GM19372 (cell line): ENCODE data around the gene CDK5.
"Not testable (repeated sequence)": the region's sequence is repeated elsewhere in the genome, so short reads cannot be mapped to it uniquely, and the experiment has no call there.

Experiments used
- ATAC-seq: cut with Tn5 transposase; IDR thresholded peaks from one replicate; pipeline ENCODE4 v1.9.1; 2021; ENCODE audit warnings: mild to moderate bottlenecking, low read depth, moderate library complexity; ENCODE audit not compliant: unreplicated experiment

CDK5 gene

DNA sequence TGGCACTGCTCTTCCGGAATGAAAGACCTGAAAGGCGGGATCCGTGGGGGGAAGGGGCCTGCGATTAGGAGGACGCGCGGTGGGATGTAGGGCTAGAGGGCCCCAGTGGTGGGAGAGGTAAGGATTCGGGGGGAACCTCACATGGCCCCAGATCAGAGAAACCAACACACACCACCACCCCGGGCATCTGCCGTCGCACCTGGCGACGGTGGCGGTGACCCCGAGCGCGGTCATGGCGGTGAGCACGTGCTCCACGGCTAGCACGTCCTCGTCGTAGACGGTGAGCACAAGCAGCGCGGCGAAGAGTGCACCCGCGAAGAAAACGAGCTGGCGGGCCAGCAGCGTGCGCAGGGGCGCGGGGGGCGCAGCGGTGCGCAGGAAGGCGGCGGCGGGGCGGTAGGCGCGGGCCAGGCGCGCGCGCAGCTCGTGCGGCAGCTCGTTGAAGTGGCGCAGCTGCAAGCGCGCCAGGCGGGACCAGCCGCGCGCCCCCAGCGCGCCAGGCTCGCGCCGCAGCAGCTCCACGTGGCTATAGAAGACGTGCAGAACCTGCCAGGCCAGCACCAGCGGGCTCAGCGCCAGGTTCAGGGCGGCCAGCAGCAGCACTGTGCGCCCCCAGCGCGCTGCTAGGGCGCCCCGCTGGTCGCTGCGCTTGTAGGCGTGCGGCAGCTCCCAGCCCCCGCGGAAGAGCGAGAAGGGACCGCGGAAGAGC, 39.1 kb downstream of the CDK5 start:
- no peak for ATAC-seq

- peak; percentile 60 for ATAC-seq
Measured at GRCh38 chr7:151017953-151018420, 39.7 kb downstream of the CDK5 start.

DNA sequence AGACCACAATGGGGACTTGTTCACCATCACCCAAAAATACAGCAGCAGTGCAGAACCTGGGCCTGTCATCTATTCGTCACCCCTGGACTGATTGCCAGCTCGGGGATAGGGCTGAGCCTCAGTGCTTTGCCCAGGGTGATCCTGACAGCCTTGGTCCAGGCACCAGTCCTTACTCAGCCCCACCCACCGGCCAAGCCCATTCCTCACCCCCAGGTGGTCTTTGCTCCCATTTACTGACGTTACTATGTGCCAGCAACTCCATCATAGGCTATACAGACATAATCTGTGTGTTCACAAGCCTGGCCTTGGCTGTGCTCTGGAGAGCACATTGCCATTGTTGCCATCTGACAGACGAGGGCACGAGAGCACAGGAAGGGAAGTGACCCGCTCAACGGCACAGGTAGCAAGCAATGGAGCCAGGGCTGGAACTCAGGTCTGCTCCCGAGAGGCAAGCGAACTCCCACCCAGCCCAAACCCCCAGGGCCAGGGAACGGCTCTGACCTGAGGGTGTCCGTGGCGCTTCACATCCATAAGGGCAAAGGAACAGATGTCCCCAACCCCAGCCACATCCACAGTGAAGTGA, 40.2 kb downstream of the CDK5 start:
- no peak for ATAC-seq

GRCh38 chr7:151016942-151017341, 40.8 kb downstream of the CDK5 start:
- no peak for ATAC-seq

DNA sequence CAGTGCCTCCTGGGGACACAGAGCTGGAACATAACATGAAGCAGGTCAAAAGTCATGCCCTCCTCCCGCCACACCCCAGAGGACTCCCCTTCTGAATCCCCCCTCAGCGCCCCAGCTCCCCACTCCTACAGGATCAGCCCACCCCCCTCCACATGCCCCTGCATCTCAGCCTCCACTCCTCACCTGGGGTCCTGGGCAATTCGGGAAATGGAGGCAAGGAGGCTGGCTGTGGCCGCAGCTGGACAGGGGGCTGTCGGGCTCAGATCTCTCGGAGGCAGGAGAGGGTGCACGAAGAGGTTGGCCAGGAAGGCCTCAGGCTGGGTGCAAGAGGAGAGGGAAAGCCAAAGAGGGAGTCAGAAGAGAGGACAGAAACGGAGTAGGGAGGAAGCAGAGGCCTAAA, 41.2 kb downstream of the CDK5 start:
- ATAC-seq = no peak

- no peak for ATAC-seq
Measured at GRCh38 chr7:151015967-151016366, 41.7 kb downstream of the CDK5 start.

- no peak for ATAC-seq
Measured at GRCh38 chr7:151014950-151015349, 42.7 kb downstream of the CDK5 start.

DNA sequence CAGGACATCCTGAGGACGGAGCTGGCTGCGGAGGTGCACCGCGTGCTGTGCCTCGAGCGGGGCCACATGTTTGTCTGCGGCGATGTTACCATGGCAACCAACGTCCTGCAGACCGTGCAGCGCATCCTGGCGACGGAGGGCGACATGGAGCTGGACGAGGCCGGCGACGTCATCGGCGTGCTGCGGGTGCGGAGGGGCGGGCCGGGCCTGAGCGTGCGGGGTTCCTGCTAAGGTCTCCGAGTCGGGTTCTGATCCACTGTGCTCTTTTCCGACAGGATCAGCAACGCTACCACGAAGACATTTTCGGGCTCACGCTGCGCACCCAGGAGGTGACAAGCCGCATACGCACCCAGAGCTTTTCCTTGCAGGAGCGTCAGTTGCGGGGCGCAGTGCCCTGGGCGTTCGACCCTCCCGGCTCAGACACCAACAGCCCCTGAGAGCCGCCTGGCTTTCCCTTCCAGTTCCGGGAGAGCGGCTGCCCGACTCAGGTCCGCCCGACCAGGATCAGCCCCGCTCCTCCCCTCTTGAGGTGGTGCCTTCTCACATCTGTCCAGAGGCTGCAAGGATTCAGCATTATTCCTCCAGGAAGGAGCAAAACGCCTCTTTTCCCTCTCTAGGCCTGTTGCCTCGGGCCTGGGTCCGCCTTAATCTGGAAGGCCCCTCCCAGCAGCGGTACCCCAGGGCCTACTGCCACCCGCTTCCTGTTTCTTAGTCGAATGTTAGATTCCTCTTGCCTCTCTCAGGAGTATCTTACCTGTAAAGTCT, 43.8 kb downstream of the CDK5 start:
- ATAC-seq = peak; percentile 52

DNA sequence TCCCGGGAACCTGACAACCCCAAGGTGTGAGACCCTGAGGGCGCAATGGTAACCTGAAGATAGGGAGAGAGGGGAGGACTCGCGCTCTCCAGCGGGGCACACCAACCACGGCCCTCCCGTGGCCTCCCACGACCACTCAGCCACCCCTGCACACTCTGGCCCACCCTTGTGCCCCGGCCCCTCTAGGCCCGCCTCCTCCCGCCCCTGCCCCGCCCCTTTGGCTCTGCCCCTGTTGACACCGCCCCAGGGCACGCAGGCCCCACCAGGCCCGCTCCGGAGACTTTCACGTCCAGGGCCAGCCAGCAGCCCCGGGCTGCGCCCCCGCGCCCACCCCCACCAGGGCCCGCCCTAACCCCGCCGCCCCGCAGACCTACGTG, 44.4 kb downstream of the CDK5 start:
- no peak for ATAC-seq

GRCh38 chr7:151012911-151013347, 44.8 kb downstream of the CDK5 start:
- no peak for ATAC-seq

DNA sequence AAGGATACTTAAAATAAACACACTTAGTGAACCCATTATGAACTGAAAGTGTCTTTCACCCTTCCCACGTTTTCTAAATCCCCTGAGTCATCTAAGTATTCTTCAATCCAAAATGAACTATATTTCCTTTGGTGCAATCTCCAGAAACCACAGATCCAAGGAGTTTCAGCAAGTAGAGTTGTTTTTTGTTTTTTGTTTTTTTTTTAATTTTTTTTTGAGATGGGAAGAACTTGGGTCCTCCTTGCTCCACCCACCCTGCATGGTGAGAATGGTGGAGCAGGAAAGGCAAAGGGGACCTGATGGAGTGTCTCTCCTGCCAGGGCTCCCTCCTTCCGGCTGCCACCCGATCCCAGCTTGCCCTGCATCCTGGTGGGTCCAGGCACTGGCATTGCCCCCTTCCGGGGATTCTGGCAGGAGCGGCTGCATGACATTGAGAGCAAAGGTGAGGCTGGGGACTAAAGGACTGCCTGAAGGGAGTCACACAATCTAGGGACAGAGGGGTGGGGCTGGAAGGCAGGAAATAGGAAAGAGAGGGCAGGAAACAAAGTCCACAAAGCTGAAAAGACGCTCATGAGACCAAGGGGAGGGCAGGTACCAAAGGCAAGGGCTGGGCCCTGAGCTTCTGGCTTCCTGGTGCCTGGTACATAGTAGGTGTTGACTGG, 45.5 kb downstream of the CDK5 start:
- no peak for ATAC-seq

GRCh38 chr7:151011616-151012015, 46.1 kb downstream of the CDK5 start:
- ATAC-seq = not testable (repeated sequence)

DNA sequence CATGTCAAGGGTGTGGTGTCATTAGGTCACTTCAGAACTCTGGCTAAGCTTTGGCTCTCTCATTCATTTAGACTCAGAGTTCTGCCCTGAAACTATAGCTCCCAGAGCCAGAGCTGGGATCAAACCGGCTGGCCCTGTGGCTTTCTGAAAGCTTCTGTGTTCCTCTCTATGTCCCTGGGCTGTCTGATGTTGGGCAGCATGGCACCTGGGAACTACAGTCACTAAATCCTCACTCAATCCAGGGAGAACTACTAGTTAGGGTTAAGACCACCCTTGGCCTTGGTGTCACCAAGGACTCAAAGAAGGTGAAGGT, 46.6 kb downstream of the CDK5 start:
- no peak for ATAC-seq

GRCh38 chr7:151010307-151011096, 47.2 kb downstream of the CDK5 start:
- no peak for ATAC-seq

- no peak for ATAC-seq
Measured at GRCh38 chr7:151010037-151010306, 47.7 kb downstream of the CDK5 start.

GRCh38 chr7:151009327-151010036, 48.2 kb downstream of the CDK5 start:
- no peak for ATAC-seq

GRCh38 chr7:151008511-151009323, 49.0 kb downstream of the CDK5 start:
- ATAC-seq = no peak

- no peak for ATAC-seq
Measured at GRCh38 chr7:151008143-151008510, 49.6 kb downstream of the CDK5 start.

- no peak for ATAC-seq
Measured at GRCh38 chr7:151007469-151007898, 50.2 kb downstream of the CDK5 start.
